PC-3 (cell line): Measurements from ENCODE around the gene CMSS1. TPM values are rescaled to one million over a fixed set of nuclear protein-coding genes. Genes with fewer than 3 reads are reported as not detected.

ENCODE experiments used
- ATAC-seq: fragments of 200-7000 bp; cut with Tn5 transposase; 2 replicates; pipeline ENCODE4 v1.9.1; 2020; ENCODE audit warnings: mild to moderate bottlenecking, moderate library complexity
- BruUV-seq: library from RNA; stranded (reverse); fragments of 400-500 nt; replicated peaks from 2 replicates; lab custom pipeline; 2021; lab: Mats Ljungman, UMichigan
- CTCF ChIA-PET: fragments of 300-600 bp; sonication (Branson Sonifier 250); formaldehyde crosslinking; loops from one replicate; lab custom pipeline; 2022; ENCODE audit warnings: antibody characterized with exemption; lab: Charles Lee
- POLR2A ChIA-PET: fragments of 300-600 bp; sonication (Branson Sonifier 250); formaldehyde crosslinking; loops from one replicate; lab custom pipeline; 2022; ENCODE audit warnings: antibody characterized with exemption; ENCODE audit not compliant: unreplicated experiment; lab: Charles Lee
- DNase-seq: peaks from one replicate; pipeline ENCODE4 v3.0.0-alpha.2; 2015
- H2AFZ ChIP-seq: fragments of 300-600 bp; sonication (generic); 2 replicates; pipeline ENCODE4 v1.6.0; 2016; ENCODE audit warnings: antibody characterized with exemption, low read length
- H3F3A ChIP-seq: fragments of 300-600 bp; sonication (generic); one replicate; pipeline ENCODE4 v1.6.0; 2017; ENCODE audit warnings: antibody characterized with exemption, low read length, control low read depth, mild to moderate bottlenecking; ENCODE audit not compliant: unreplicated experiment
- H3K27ac ChIP-seq: fragments of 300-600 bp; sonication (generic); 2 replicates; pipeline ENCODE4 v1.5.1; 2016; ENCODE audit warnings: mild to moderate bottlenecking, low read length
- H3K27me3 ChIP-seq: fragments of 300-600 bp; sonication (generic); 2 replicates; pipeline ENCODE4 v1.6.1; 2016; ENCODE audit warnings: low read length, mixed read lengths
- H3K36me3 ChIP-seq: fragments of 300-600 bp; sonication (generic); 2 replicates; pipeline ENCODE4 v1.6.1; 2016; ENCODE audit warnings: low read depth, mixed run types, low read length, mixed read lengths
- H3K4me1 ChIP-seq: fragments of 300-600 bp; sonication (generic); 2 replicates; pipeline ENCODE4 v1.5.1; 2016; ENCODE audit warnings: low read length; ENCODE audit not compliant: insufficient read depth
- H3K4me2 ChIP-seq: fragments of 300-600 bp; sonication (generic); 2 replicates; pipeline ENCODE4 v1.6.0; 2016; ENCODE audit warnings: low read length
- H3K4me3 ChIP-seq: fragments of 300-600 bp; sonication (generic); 2 replicates; pipeline ENCODE4 v1.5.1; 2016; ENCODE audit warnings: mild to moderate bottlenecking, low read length, mixed read lengths
- H3K79me2 ChIP-seq: fragments of 300-600 bp; sonication (generic); 2 replicates; pipeline ENCODE4 v1.6.1; 2017; ENCODE audit warnings: low read length, mixed read lengths
- H3K9ac ChIP-seq: fragments of 300-600 bp; sonication (generic); 2 replicates; pipeline ENCODE4 v1.6.0; 2016; ENCODE audit warnings: mild to moderate bottlenecking, low read length
- H3K9me2 ChIP-seq: fragments of 300-600 bp; sonication (generic); replicated peaks from 2 replicates; pipeline ENCODE4 v1.6.1; 2016; ENCODE audit warnings: mixed run types, low read length, mixed read lengths
- H3K9me3 ChIP-seq: fragments of 300-600 bp; sonication (generic); 2 replicates; pipeline ENCODE4 v1.6.1; 2016; ENCODE audit warnings: low read length, mixed read lengths
- H4K20me1 ChIP-seq: fragments of 300-600 bp; sonication (generic); 2 replicates; pipeline ENCODE4 v1.6.1; 2016; ENCODE audit warnings: low read length, mixed read lengths
- CTCF ChIP-seq: fragments of 300-600 bp; sonication (generic); conservative IDR thresholded peaks from 2 replicates; pipeline ENCODE4 v1.5.1; 2017; ENCODE audit warnings: antibody characterized with exemption, low read depth, mild to moderate bottlenecking, low read length
- EZH2 ChIP-seq: fragments of 300-600 bp; sonication (generic); IDR thresholded peaks from one replicate; pipeline ENCODE4 v1.6.1; 2017; ENCODE audit warnings: antibody characterized with exemption, mild to moderate bottlenecking, low read length; ENCODE audit not compliant: unreplicated experiment
- EZH2phosphoT487 ChIP-seq: fragments of 300-600 bp; sonication (generic); IDR thresholded peaks from 2 replicates; pipeline ENCODE4 v1.6.1; 2018; ENCODE audit warnings: mild to moderate bottlenecking, antibody characterized with exemption, low read length, borderline replicate concordance
- intact Hi-C: fragments of 100-400 bp; cut with micrococcal nuclease; formaldehyde crosslinking; loops from 2 replicates; pipeline ENCODE4 v1.9.0; 2023
- total RNA-seq: library from RNA; depleted of rRNA; stranded (reverse); fragments of >200 nt; gene quantifications from 2 replicates; pipeline ENCODE4 v1.2.3, GENCODE V29; 2014

The CMSS1 gene
- total RNA-seq, 1 experiment from 2014 or later, result 63.1 TPM

- no peak for ATAC-seq
- ChIA-PET CTCF (interaction anchor here (0.5 kb wide), 1 partner anchor 212 kb away, joined by 3 read pairs; no protein-coding TSS in a partner anchor), POLR2A (no interaction called here)
- peaks cover 12% of the 10 kb centered on the region for H3F3A ChIP-seq
- H3K4me3 ChIP-seq, result peak overlapping the region; percentile 41; the same call in 1 of the 2 replicates
- peaks cover 65% of the 10 kb centered on the region for H3K4me1 ChIP-seq
- intact Hi-C loops, result no loop called here
- no peaks in the 10 kb centered on the region for H3K36me3 ChIP-seq
- H3K79me2 ChIP-seq, result peaks cover 19% of the 10 kb centered on the region
- BruUV-seq, result no TSS peak
- peak overlapping the region; percentile 73 for H3K4me2 ChIP-seq
- no peaks in the 10 kb centered on the region for H3K27me3 ChIP-seq
- peak overlapping the region; percentile 86 for H3K27ac ChIP-seq
- no peak overlapping the region for H2AFZ ChIP-seq
- H3K9me3 ChIP-seq, result no peaks in the 10 kb centered on the region
- no peak overlapping the region; the same call in 1 of the 2 replicates for H3K9ac ChIP-seq
- no peak for DNase-seq
- H4K20me1 ChIP-seq, result no peaks in the 10 kb centered on the region
- no peak for TF ChIP-seq EZH2
- TF ChIP-seq EZH2phosphoT487, result no peak
- no peak for TF ChIP-seq CTCF
- H3K9me2 ChIP-seq, result no peaks in the 10 kb centered on the region
Measured at GRCh38 chr3:100043271-100043670, 225.6 kb downstream of the CMSS1 start.

DNA sequence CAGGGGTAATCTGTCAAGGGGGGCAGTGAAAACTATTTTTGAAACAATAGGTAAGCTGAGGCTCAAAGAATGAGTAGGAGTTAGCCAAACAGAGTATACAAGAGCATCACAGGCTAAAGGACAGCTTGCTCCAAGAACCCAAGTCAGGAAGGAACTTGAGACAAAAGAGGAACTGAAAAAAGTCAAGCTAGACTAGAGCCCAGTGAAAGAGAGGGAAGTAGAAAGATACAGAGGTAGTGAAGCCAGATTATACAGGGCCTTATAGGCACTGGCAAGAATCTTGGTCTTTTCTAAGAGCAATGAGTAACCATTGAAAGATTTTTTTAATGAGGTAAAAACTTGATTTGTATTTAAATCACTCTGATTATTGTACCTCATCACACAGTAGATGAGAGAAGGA, 226.7 kb downstream of the CMSS1 start:
- Histone ChIP-seq H4K20me1 (no peaks in the 10 kb centered on the region), H3K9ac (no peak overlapping the region), H3K9me3 (no peaks in the 10 kb centered on the region), H3K4me3 (no peak overlapping the region), H3K4me2 (no peak overlapping the region), H3K9me2 (no peaks in the 10 kb centered on the region), H3K36me3 (no peaks in the 10 kb centered on the region), H3K4me1 (peaks cover 74% of the 10 kb centered on the region), H2AFZ (no peak overlapping the region), H3F3A (peaks cover 12% of the 10 kb centered on the region), H3K27me3 (no peaks in the 10 kb centered on the region), H3K27ac (no peak overlapping the region), H3K79me2 (peaks cover 25% of the 10 kb centered on the region)
- no peak for TF ChIP-seq EZH2phosphoT487
- TF ChIP-seq CTCF, result no peak
- TF ChIP-seq EZH2, result no peak
- CTCF ChIA-PET, result no interaction called here
- ATAC-seq (no peak), DNase-seq (no peak)
- intact Hi-C loops, result no loop called here
- POLR2A ChIA-PET, result no interaction called here
- BruUV-seq, result no TSS peak

DNA sequence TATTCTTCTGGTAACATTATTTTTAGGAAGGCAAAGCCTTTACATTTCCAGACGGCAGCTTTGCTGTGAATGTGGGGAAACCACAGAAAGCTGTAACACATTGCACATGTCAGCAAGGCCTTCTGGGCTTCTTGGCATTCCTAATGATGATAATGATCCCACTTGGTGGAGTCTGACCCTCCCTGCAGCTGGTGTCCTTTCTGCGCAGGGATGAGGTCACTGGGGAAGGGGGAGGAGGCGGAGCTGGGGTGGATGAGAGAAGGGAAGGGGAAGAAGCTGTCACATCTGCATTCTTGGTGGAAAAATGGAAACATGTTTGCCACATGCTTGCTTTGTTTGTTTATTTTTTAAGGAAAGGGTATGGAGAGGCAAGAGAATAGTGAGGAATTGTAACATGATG, 228.0 kb downstream of the CMSS1 start:
- ATAC-seq (no peak), DNase-seq (peak; percentile 14)
- Histone ChIP-seq H2AFZ (no peak overlapping the region), H3K27ac (no peak overlapping the region), H3K4me3 (no peak overlapping the region), H3K9ac (no peak overlapping the region), H3K4me1 (peaks cover 65% of the 10 kb centered on the region), H3K9me3 (no peaks in the 10 kb centered on the region), H3K9me2 (no peaks in the 10 kb centered on the region), H3K27me3 (no peaks in the 10 kb centered on the region), H3K36me3 (no peaks in the 10 kb centered on the region), H3K79me2 (peaks cover 25% of the 10 kb centered on the region), H4K20me1 (no peaks in the 10 kb centered on the region), H3F3A (peaks cover 12% of the 10 kb centered on the region), H3K4me2 (peak overlapping the region; percentile 82)
- no peak for TF ChIP-seq CTCF
- TF ChIP-seq EZH2, result no peak
- TF ChIP-seq EZH2phosphoT487, result no peak
- CTCF ChIA-PET, result no interaction called here
- intact Hi-C loops, result loop anchor here (2.0 kb wide), 4 partner anchors 43 to 213 kb away; no protein-coding TSS in a partner anchor
- POLR2A ChIA-PET, result interaction anchor here (1.1 kb wide), 1 partner anchor 215 kb away, joined by 4 read pairs; the partner anchor contains the start of gene TBC1D23
- no TSS peak for BruUV-seq
